HepG2 (cell line): Measurements from ENCODE around the gene MADD. TPM values are rescaled to one million over a fixed set of nuclear protein-coding genes. Genes with fewer than 3 reads are reported as not detected.

Experiments
- CBX1 ChIP-seq: IDR thresholded peaks from one replicate; pipeline ENCODE4 v1.6.1; 2016; ENCODE audit warnings: antibody characterized with exemption, low read depth
- HOXA7 ChIP-seq: sonication (generic); formaldehyde crosslinking; IDR thresholded peaks from 2 replicates; pipeline ENCODE4 v1.8.1; 2022; ENCODE audit warnings: mild to moderate bottlenecking, missing genetic modification reagents, moderate library complexity
- KLF13 ChIP-seq: sonication (generic); formaldehyde crosslinking; IDR thresholded peaks from 2 replicates; pipeline ENCODE4 v1.4.0; 2020; ENCODE audit warnings: mild to moderate bottlenecking, missing genetic modification reagents
- MAFF ChIP-seq: IDR thresholded peaks from 2 replicates; pipeline ENCODE4 v1.6.1; 2011; ENCODE audit warnings: low read depth, low read length, improper control_type of control experiment
- SALL2 ChIP-seq: sonication (generic); formaldehyde crosslinking; IDR thresholded peaks from 2 replicates; pipeline ENCODE4 v1.8.1; 2023; ENCODE audit warnings: mild to moderate bottlenecking, missing genetic modification reagents, inconsistent platforms
- ZNF460 ChIP-seq: sonication (generic); formaldehyde crosslinking; IDR thresholded peaks from 2 replicates; pipeline ENCODE4 v1.5.1; 2020; ENCODE audit warnings: missing genetic modification reagents, mild to moderate bottlenecking, borderline replicate concordance
- ZNF546 ChIP-seq: sonication (generic); formaldehyde crosslinking; conservative IDR thresholded peaks from 2 replicates; pipeline ENCODE4 v1.8.1; 2023; ENCODE audit warnings: mild to moderate bottlenecking, missing genetic modification reagents
- ZNF547 ChIP-seq: sonication (generic); formaldehyde crosslinking; IDR thresholded peaks from 2 replicates; pipeline ENCODE4 v1.5.1; 2020; ENCODE audit warnings: mild to moderate bottlenecking, missing genetic modification reagents
- ZNF598 ChIP-seq: sonication (generic); formaldehyde crosslinking; IDR thresholded peaks from 2 replicates; pipeline ENCODE4 v1.5.1; 2020; ENCODE audit warnings: mild to moderate bottlenecking, missing genetic modification reagents, borderline replicate concordance
- ZNF777 ChIP-seq: sonication (generic); formaldehyde crosslinking; IDR thresholded peaks from 2 replicates; pipeline ENCODE4 v1.4.0; 2020; ENCODE audit warnings: missing genetic modification reagents
- ZNF839 ChIP-seq: sonication (generic); formaldehyde crosslinking; IDR thresholded peaks from 2 replicates; pipeline ENCODE4 v1.4.0; 2020; ENCODE audit warnings: missing genetic modification reagents, mild to moderate bottlenecking, borderline replicate concordance
- polyA plus RNA-seq, 8 experiments: library from polyadenylated mRNA; depleted of rRNA in 3 of 8; stranded (reverse) in 7 of 8; unstranded in 1 of 8; fragments of >200 nt; fragmentation: Illumina TruSeq in 4 of 8; extraction: Trizol in 4 of 8; gene quantifications; 2 replicates each; pipeline versions ENCODE4 v1.2.1 to v1.2.3, GENCODE V29; 2011 to 2016; ENCODE audit warnings: low read depth in 4 of 8, missing spikeins in 1 of 8, mixed read lengths in 1 of 8; ENCODE audit not compliant: insufficient read depth in 1 of 8
- total RNA-seq, 5 experiments: library from RNA; depleted of rRNA; stranded (reverse); fragments of >200 nt; fragmentation: Illumina TruSeq; extraction: Trizol; gene quantifications; 2 replicates each; pipeline ENCODE4 v1.2.3, GENCODE V29; 2016; ENCODE audit warnings: low read depth in 1 of 5
- TF ChIP-seq, protein P1 (sequence below): sonication (generic); formaldehyde crosslinking; IDR thresholded peaks from 2 replicates; pipeline ENCODE4 v1.5.1; 2020; ENCODE audit warnings: mild to moderate bottlenecking, missing genetic modification reagents, moderate library complexity
- TF ChIP-seq, protein P2 (sequence below): sonication (generic); formaldehyde crosslinking; IDR thresholded peaks from 2 replicates; pipeline ENCODE4 v1.4.0; 2020; ENCODE audit warnings: missing genetic modification reagents, low read depth, mild to moderate bottlenecking, borderline replicate concordance
- TF ChIP-seq, protein P3 (sequence below): sonication (generic); formaldehyde crosslinking; IDR thresholded peaks from 2 replicates; pipeline ENCODE4 v1.5.1; 2020; ENCODE audit warnings: missing genetic modification reagents, mild to moderate bottlenecking, borderline replicate concordance
- TF ChIP-seq, protein P4 (sequence below): sonication (generic); formaldehyde crosslinking; IDR thresholded peaks from 2 replicates; pipeline ENCODE4 v1.4.0; 2020; ENCODE audit warnings: missing genetic modification reagents
- TF ChIP-seq, protein P5 (sequence below): sonication (generic); formaldehyde crosslinking; IDR thresholded peaks from 2 replicates; pipeline ENCODE4; 2020; ENCODE audit warnings: missing genetic modification reagents, mild to moderate bottlenecking, borderline replicate concordance

The MADD gene
- total and polyA plus RNA-seq, 2 of the 13 experiments (the other 11 are each of a cell fraction or from before 2014, with no cell fraction given): 18.0 to 29.2 TPM

DNA sequence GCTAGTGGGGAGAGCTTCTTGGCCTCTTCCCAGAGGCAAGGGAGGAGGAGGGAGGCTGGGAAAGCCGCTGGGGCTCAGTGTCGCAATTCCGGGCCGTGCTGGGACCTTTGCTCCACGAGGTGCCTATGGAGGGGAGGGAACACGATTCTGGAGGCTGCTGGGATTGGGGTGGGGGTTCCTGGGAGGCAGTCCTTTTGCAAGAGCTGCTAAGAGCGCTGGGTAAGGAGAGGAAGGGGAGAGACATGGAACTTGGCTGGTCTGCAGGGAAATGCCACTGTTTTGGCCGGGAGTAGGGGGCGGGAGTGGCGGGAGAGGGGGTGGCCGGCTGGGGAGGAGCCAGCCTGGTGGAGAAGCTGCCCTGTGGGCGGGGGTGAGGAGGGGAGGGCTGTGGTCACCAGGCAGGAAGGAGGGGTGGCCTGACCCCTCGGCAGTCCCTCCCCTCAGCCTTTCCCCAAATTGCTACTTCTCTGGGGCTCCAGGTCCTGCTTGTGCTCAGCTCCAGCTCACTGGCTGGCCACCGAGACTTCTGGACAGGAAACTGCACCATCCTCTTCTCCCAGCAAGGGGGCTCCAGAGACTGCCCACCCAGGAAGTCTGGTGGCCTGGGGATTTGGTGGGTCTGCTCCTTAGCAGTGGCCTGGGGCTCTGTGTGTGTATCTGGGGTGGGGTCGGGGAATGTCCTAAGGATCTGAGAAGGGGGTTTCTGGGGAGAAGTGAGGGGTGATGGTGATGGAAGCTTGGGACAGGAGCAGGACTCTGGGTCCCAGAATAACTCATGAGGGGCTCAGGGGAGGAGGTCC lies 12.2 kb upstream of the MADD start, which contains the start of gene NR1H3 (continued):
- TF ChIP-seq, protein P1, sequence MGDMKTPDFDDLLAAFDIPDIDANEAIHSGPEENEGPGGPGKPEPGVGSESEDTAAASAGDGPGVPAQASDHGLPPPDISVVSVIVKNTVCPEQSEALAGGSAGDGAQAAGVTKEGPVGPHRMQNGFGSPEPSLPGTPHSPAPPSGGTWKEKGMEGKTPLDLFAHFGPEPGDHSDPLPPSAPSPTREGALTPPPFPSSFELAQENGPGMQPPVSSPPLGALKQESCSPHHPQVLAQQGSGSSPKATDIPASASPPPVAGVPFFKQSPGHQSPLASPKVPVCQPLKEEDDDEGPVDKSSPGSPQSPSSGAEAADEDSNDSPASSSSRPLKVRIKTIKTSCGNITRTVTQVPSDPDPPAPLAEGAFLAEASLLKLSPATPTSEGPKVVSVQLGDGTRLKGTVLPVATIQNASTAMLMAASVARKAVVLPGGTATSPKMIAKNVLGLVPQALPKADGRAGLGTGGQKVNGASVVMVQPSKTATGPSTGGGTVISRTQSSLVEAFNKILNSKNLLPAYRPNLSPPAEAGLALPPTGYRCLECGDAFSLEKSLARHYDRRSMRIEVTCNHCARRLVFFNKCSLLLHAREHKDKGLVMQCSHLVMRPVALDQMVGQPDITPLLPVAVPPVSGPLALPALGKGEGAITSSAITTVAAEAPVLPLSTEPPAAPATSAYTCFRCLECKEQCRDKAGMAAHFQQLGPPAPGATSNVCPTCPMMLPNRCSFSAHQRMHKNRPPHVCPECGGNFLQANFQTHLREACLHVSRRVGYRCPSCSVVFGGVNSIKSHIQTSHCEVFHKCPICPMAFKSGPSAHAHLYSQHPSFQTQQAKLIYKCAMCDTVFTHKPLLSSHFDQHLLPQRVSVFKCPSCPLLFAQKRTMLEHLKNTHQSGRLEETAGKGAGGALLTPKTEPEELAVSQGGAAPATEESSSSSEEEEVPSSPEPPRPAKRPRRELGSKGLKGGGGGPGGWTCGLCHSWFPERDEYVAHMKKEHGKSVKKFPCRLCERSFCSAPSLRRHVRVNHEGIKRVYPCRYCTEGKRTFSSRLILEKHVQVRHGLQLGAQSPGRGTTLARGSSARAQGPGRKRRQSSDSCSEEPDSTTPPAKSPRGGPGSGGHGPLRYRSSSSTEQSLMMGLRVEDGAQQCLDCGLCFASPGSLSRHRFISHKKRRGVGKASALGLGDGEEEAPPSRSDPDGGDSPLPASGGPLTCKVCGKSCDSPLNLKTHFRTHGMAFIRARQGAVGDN (CRISPR knock-in tag): peak; percentile 92
- TF ChIP-seq, protein P2, sequence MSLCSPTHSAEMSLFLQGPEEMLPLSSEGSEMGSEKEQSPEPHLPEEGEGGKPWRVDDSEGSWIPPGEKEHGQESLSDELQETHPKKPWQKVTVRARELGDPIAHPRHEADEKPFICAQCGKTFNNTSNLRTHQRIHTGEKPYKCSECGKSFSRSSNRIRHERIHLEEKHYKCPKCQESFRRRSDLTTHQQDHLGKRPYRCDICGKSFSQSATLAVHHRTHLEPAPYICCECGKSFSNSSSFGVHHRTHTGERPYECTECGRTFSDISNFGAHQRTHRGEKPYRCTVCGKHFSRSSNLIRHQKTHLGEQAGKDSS (CRISPR knock-in tag): no peak
- TF ChIP-seq KLF13 (CRISPR knock-in tag) (no peak), MAFF (no peak), ZNF598 (CRISPR knock-in tag) (no peak), ZNF460 (CRISPR knock-in tag) (no peak; the same call in 1 of the 2 replicates), ZNF547 (CRISPR knock-in tag) (no peak), SALL2 (CRISPR knock-in tag) (no peak), ZNF777 (CRISPR knock-in tag) (no peak), ZNF839 (CRISPR knock-in tag) (no peak), CBX1 (peak; percentile 42), ZNF546 (CRISPR knock-in tag) (no peak), HOXA7 (CRISPR knock-in tag) (no peak)
- TF ChIP-seq, protein P3, sequence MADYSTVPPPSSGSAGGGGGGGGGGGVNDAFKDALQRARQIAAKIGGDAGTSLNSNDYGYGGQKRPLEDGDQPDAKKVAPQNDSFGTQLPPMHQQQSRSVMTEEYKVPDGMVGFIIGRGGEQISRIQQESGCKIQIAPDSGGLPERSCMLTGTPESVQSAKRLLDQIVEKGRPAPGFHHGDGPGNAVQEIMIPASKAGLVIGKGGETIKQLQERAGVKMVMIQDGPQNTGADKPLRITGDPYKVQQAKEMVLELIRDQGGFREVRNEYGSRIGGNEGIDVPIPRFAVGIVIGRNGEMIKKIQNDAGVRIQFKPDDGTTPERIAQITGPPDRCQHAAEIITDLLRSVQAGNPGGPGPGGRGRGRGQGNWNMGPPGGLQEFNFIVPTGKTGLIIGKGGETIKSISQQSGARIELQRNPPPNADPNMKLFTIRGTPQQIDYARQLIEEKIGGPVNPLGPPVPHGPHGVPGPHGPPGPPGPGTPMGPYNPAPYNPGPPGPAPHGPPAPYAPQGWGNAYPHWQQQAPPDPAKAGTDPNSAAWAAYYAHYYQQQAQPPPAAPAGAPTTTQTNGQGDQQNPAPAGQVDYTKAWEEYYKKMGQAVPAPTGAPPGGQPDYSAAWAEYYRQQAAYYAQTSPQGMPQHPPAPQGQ (CRISPR knock-in tag): no peak
- TF ChIP-seq, protein P4, sequence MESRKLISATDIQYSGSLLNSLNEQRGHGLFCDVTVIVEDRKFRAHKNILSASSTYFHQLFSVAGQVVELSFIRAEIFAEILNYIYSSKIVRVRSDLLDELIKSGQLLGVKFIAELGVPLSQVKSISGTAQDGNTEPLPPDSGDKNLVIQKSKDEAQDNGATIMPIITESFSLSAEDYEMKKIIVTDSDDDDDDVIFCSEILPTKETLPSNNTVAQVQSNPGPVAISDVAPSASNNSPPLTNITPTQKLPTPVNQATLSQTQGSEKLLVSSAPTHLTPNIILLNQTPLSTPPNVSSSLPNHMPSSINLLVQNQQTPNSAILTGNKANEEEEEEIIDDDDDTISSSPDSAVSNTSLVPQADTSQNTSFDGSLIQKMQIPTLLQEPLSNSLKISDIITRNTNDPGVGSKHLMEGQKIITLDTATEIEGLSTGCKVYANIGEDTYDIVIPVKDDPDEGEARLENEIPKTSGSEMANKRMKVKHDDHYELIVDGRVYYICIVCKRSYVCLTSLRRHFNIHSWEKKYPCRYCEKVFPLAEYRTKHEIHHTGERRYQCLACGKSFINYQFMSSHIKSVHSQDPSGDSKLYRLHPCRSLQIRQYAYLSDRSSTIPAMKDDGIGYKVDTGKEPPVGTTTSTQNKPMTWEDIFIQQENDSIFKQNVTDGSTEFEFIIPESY: no peak
- TF ChIP-seq, protein P5, sequence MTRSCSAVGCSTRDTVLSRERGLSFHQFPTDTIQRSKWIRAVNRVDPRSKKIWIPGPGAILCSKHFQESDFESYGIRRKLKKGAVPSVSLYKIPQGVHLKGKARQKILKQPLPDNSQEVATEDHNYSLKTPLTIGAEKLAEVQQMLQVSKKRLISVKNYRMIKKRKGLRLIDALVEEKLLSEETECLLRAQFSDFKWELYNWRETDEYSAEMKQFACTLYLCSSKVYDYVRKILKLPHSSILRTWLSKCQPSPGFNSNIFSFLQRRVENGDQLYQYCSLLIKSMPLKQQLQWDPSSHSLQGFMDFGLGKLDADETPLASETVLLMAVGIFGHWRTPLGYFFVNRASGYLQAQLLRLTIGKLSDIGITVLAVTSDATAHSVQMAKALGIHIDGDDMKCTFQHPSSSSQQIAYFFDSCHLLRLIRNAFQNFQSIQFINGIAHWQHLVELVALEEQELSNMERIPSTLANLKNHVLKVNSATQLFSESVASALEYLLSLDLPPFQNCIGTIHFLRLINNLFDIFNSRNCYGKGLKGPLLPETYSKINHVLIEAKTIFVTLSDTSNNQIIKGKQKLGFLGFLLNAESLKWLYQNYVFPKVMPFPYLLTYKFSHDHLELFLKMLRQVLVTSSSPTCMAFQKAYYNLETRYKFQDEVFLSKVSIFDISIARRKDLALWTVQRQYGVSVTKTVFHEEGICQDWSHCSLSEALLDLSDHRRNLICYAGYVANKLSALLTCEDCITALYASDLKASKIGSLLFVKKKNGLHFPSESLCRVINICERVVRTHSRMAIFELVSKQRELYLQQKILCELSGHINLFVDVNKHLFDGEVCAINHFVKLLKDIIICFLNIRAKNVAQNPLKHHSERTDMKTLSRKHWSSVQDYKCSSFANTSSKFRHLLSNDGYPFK (CRISPR knock-in tag): peak; percentile 51; the same call in 1 of the 2 replicates
